ENCODE measurements around the gene TMEM42. TPM values are rescaled to one million over a fixed set of nuclear protein-coding genes. Genes with fewer than 3 reads are reported as not detected.
"Not testable (repeated sequence)": the region's sequence is repeated elsewhere in the genome, so short reads cannot be mapped to it uniquely, and the experiment has no call there.

The TMEM42 gene
- total RNA-seq, 2 donors from 2014 or later, result 19.1 to 27.1 TPM

DNA sequence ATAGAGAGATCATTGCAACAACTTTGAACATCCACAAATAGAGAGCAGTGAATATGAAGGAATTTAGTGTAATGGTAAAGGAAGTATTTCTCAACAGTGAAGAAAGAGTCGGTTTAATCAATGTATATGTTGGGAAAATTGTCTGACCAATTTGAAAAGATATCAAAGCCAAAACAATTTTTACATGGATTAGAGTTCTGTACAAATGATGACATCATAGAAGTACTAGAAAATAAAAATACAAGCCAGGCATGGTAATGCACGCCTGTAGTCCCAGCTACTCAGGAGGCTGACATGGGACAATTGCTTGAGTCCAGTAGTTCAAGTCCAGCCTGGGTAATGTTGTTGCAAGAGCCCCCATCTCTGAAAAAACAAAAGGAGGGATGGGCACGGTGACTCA lies 26.0 kb upstream of the TMEM42 start:
- WGBS, result 93% methylated on average over 3 of the region's 3 CpGs
- intact Hi-C loops (cut with DNase I), result no loop called here

DNA sequence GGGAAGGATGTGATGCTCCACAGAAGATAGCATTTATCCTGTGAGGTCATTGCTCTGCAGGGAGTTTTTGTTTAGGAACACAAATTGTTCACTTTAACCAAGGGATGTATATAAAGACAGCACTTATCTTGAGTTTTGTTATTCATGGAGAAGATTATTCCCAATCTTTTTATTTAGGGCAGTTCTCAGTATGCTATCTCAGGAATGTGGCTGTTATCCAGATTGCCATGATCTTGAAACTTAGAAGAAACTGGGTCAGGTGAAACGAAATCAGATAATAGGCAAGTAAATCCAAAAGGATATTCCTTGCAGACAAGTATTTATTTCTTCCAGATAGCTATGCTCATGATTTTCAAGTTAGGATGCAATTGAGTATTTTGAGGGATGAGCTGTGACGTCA lies 19.3 kb upstream of the TMEM42 start:
- Histone ChIP-seq H3K4me1 (replicated peaks) (no peaks in the 10 kb centered on the region), H3K27ac (no peak overlapping the region), H3K9me3 (no peaks in the 10 kb centered on the region), H3K4me3 (no peak overlapping the region), H3K36me3 (no peaks in the 10 kb centered on the region), H3K27me3 (replicated peaks; ENCODE audit: insufficient read depth) (no peaks in the 10 kb centered on the region)
- DNase-seq (ENCODE audit: low spot score), result no peak
- WGBS, result 74% methylated on average over 2 of the region's 2 CpGs
- intact Hi-C loops (cut with DNase I), result no loop called here
- TF ChIP-seq POLR2AphosphoS5 (IDR thresholded peaks at IDR 0.05), result no peak
- TF ChIP-seq, protein P1, sequence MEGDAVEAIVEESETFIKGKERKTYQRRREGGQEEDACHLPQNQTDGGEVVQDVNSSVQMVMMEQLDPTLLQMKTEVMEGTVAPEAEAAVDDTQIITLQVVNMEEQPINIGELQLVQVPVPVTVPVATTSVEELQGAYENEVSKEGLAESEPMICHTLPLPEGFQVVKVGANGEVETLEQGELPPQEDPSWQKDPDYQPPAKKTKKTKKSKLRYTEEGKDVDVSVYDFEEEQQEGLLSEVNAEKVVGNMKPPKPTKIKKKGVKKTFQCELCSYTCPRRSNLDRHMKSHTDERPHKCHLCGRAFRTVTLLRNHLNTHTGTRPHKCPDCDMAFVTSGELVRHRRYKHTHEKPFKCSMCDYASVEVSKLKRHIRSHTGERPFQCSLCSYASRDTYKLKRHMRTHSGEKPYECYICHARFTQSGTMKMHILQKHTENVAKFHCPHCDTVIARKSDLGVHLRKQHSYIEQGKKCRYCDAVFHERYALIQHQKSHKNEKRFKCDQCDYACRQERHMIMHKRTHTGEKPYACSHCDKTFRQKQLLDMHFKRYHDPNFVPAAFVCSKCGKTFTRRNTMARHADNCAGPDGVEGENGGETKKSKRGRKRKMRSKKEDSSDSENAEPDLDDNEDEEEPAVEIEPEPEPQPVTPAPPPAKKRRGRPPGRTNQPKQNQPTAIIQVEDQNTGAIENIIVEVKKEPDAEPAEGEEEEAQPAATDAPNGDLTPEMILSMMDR (IDR thresholded peaks at IDR 0.05), result no peak
- TF ChIP-seq POLR2A (IDR thresholded peaks at IDR 0.05), result no peak

More for the DNA sequence above, 26.0 kb upstream of the TMEM42 start:
- Histone ChIP-seq H3K9me3 (no peaks in the 10 kb centered on the region), H3K4me1 (replicated peaks) (no peaks in the 10 kb centered on the region), H3K27me3 (replicated peaks; ENCODE audit: insufficient read depth) (no peaks in the 10 kb centered on the region), H3K4me3 (no peak overlapping the region), H3K27ac (no peak overlapping the region), H3K36me3 (no peaks in the 10 kb centered on the region)
- TF ChIP-seq POLR2A (IDR thresholded peaks at IDR 0.05) (no peak), POLR2AphosphoS5 (IDR thresholded peaks at IDR 0.05) (no peak)
- TF ChIP-seq, protein P1 (IDR thresholded peaks at IDR 0.05), result no peak
- DNase-seq (ENCODE audit: low spot score), result no peak

DNA sequence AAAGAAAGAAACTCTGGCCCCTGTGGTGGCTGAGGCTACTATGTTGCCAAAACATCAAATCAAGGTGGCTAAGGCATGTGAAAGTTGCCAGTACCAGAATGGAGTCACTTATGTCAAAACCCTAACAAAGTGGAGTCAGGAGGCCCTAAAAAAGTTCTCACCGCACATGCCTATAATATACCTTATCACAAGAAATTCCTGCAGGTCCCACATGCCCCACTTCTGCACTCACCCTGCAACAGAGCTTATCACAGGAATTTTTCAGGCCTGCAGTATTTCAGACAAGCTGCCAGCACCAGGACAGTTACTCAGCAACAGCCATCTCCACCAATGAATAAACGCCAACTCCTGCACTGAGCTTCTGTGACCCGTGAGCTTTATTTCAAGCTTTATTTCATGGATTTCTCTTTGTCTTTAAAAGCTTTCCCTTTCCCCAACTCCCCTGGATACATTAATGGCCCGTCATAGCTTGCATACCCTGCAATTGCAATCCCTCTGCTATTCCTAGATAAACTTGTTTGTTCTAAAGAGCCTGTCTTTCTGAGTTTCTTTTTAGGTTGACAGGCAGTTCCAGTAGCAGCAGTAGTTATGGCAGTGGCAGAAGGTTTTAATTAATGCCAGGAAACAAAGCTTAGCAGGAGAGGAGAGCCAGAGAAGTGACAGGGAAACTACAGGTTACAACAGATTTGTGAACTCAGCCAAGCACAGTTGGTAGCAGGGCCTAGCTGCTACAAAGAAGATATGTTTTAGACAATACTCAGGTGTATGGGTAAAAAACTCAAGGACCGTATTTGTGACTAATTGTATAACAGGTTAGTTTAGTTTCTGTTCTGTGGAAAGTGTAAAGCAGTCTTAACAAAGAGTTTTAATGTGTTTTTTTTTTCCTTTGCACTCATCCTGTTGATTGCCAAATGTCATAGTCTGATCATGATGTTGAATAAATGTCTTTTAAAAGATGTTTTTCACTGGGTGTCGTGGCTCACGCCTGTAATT lies 15.9 kb upstream of the TMEM42 start:
- H3K4me1 ChIP-seq (replicated peaks), result no peaks in the 10 kb centered on the region
- H3K27ac ChIP-seq, result no peak overlapping the region
- TF ChIP-seq POLR2A (IDR thresholded peaks at IDR 0.05), result no peak
- TF ChIP-seq, protein P1 (IDR thresholded peaks at IDR 0.05), result no peak
- no peak for TF ChIP-seq POLR2AphosphoS5 (IDR thresholded peaks at IDR 0.05)
- H3K27me3 ChIP-seq (replicated peaks; ENCODE audit: insufficient read depth), result no peaks in the 10 kb centered on the region
- 36% methylated on average over 7 of the region's 7 CpGs for WGBS
- no peak overlapping the region for H3K4me3 ChIP-seq
- intact Hi-C loops (cut with DNase I), result no loop called here
- no peak for DNase-seq (ENCODE audit: low spot score)
- no peaks in the 10 kb centered on the region for H3K9me3 ChIP-seq
- no peaks in the 10 kb centered on the region for H3K36me3 ChIP-seq

DNA sequence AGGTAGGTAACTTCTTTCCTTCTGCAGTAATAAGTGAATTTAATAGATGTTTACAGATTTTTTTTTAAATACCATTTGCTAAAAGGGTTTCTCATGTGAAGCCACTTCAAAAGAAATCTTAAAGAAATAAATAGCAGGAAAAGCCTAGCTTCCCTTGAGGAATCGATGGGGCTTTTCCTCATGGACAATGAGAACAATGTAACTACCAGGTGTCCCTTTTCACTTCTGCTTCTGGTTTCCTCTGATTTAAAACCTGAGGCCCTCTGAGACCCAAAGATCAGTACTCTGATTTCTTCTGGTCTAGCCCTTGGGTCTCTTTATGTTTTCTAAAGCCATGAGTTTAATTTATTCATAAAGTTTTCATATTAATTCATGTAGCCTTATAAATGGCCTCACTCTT lies 13.1 kb upstream of the TMEM42 start:
- no peaks in the 10 kb centered on the region for H3K27me3 ChIP-seq (replicated peaks; ENCODE audit: insufficient read depth)
- 73% methylated on average over 1 of the region's 1 CpG for WGBS
- DNase-seq (ENCODE audit: low spot score), result no peak
- H3K27ac ChIP-seq, result no peak overlapping the region
- intact Hi-C loops (cut with DNase I), result no loop called here
- H3K4me3 ChIP-seq, result no peak overlapping the region
- H3K36me3 ChIP-seq, result no peaks in the 10 kb centered on the region
- H3K4me1 ChIP-seq (replicated peaks), result no peaks in the 10 kb centered on the region
- no peaks in the 10 kb centered on the region for H3K9me3 ChIP-seq
- TF ChIP-seq POLR2AphosphoS5 (IDR thresholded peaks at IDR 0.05) (no peak), POLR2A (IDR thresholded peaks at IDR 0.05) (no peak)
- TF ChIP-seq, protein P1 (IDR thresholded peaks at IDR 0.05), result no peak

DNA sequence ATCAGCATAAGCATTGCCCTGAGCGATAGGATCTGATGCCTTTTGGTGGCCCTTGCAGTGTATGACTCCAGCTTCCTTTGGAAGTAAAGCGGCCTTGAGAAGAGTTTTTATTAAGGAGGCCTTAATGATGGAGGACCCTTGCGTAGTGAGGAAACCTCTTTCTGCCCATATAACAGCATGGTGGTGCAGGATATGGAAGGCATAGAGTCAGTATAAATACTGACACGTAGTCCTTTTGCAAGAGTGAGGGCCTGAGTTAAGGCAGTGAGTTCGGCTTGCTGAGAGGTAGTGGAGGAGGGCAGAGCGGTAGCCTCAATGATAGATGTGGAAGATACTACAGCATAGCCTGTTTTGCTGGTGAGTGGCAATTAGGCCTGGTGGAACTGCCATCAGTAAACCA lies 5.0 kb upstream of the TMEM42 start:
- H3K36me3 ChIP-seq; DNase-seq (ENCODE audit: low spot score); intact Hi-C loops (cut with DNase I); H3K27ac ChIP-seq; H3K4me3 ChIP-seq; H3K9me3 ChIP-seq; H3K27me3 ChIP-seq (replicated peaks; ENCODE audit: insufficient read depth); H3K4me1 ChIP-seq (replicated peaks): not testable (repeated sequence)
- 95% methylated on average over 6 of the region's 6 CpGs for WGBS
